Thoracic aorta (tissue), 2 donors: ENCODE results near the gene CLBA1. TPM values are rescaled to one million over a fixed set of nuclear protein-coding genes. Genes with fewer than 3 reads are reported as not detected.

Experiments
- ATAC-seq: fragments of 150-250 bp; one replicate; pipeline ENCODE4 v1.8.0; 2017; ENCODE audit warnings: low read depth; ENCODE audit not compliant: insufficient number of reproducible peaks, low FRiP score
- DNase-seq: peaks from one replicate; pipeline ENCODE4 v3.0.0-alpha.2; 2020; ENCODE audit warnings: low spot score
- H3K27ac ChIP-seq, 2 donors: fragments of 200-600 bp; sonication (generic); 1 replicate in 1 of 2; 2 replicates in 1 of 2; pipeline ENCODE4 v1.5.1; 2016; ENCODE audit warnings: mild to moderate bottlenecking in 2 of 2, moderate library complexity in 2 of 2
- H3K27me3 ChIP-seq: fragments of 200-600 bp; sonication (generic); replicated peaks from 2 replicates; pipeline ENCODE4 v1.6.0; 2016; ENCODE audit warnings: mild to moderate bottlenecking; ENCODE audit not compliant: insufficient read depth
- H3K36me3 ChIP-seq: fragments of 200-600 bp; sonication (generic); one replicate; pipeline ENCODE4 v1.5.1; 2016
- H3K4me1 ChIP-seq, 2 donors: fragments of 200-600 bp; sonication (generic); 1 replicate in 1 of 2; 2 replicates in 1 of 2; pipeline versions ENCODE4 v1.5.1 to v1.6.0; 2016; ENCODE audit warnings: low read depth in 2 of 2, mild to moderate bottlenecking in 1 of 2; ENCODE audit not compliant: control insufficient read depth in 1 of 2
- H3K4me3 ChIP-seq: fragments of 200-600 bp; sonication (generic); 2 replicates; pipeline ENCODE4 v1.5.1; 2016; ENCODE audit warnings: mild to moderate bottlenecking
- H3K9me3 ChIP-seq: fragments of 200-600 bp; sonication (generic); 2 replicates; pipeline ENCODE4 v1.5.1; 2016
- total RNA-seq, 2 donors: library from RNA; depleted of rRNA; stranded (reverse); fragments of >200 nt; gene quantifications; one replicate each; pipeline versions ENCODE4 v1.1.0 to v1.2.3, GENCODE V29; 2016
- TF ChIP-seq, protein P1 (sequence below): fragments of 200-600 bp; sonication (generic); IDR thresholded peaks from one replicate; pipeline ENCODE4 v1.5.1; 2019; ENCODE audit warnings: antibody characterized with exemption

Gene CLBA1
- total RNA-seq, 2 donors from 2014 or later = 3.1 to 4.6 TPM

DNA sequence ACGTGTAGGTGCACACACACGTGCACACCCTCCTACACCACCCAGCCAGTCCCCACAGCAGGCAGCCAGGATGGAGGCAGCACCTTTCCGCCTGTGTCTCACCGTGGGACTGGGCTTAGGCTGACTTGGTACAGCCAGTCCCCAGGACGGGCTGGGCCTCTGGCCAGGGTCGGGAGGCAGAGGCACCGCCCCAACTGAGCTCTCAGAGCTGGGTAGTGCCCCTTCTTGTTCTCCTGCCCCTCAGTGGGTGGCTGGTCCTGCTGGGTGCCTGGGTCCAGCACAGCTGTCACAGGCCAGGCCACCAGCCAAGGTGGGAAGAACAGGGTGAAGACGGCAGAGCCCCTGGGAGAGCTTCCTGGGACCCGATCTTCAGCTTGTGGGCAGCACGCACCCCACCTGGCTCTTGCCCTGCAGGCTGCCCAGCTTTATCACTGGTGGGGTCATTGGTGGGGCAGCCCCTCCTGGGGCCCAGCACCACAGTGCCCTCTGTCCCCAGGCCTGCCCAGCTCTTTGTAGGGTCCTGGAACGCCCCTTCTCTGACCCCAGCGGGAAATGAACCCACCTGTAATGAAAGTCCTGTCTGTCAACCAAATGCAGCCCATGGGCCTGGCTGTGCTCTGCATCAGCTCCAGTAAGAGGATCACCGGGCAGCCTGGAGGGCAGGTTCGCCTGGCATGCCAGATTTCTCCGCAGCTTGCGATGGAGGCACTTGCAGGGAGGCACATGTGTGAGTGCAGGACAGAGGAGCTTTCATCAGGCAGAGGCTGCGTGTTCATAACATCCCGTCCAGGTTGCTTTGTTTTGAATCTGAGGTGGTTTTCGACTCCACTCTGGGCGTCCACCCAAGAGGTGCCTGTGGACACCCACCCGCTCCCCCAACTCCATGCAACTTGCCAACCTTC lies 20.6 kb downstream of the CLBA1 start:
- H3K27me3 ChIP-seq = no peaks in the 10 kb centered on the region
- no peak overlapping the region for H3K4me3 ChIP-seq
- H3K36me3 ChIP-seq = peaks cover 13% of the 10 kb centered on the region
- no peaks in the 10 kb centered on the region for H3K9me3 ChIP-seq
- DNase-seq = no peak
- ATAC-seq = no peak
- TF ChIP-seq, protein P1, sequence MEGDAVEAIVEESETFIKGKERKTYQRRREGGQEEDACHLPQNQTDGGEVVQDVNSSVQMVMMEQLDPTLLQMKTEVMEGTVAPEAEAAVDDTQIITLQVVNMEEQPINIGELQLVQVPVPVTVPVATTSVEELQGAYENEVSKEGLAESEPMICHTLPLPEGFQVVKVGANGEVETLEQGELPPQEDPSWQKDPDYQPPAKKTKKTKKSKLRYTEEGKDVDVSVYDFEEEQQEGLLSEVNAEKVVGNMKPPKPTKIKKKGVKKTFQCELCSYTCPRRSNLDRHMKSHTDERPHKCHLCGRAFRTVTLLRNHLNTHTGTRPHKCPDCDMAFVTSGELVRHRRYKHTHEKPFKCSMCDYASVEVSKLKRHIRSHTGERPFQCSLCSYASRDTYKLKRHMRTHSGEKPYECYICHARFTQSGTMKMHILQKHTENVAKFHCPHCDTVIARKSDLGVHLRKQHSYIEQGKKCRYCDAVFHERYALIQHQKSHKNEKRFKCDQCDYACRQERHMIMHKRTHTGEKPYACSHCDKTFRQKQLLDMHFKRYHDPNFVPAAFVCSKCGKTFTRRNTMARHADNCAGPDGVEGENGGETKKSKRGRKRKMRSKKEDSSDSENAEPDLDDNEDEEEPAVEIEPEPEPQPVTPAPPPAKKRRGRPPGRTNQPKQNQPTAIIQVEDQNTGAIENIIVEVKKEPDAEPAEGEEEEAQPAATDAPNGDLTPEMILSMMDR = no peak
- H3K27ac ChIP-seq = no peak overlapping the region
- no peaks in the 10 kb centered on the region for H3K4me1 ChIP-seq

DNA sequence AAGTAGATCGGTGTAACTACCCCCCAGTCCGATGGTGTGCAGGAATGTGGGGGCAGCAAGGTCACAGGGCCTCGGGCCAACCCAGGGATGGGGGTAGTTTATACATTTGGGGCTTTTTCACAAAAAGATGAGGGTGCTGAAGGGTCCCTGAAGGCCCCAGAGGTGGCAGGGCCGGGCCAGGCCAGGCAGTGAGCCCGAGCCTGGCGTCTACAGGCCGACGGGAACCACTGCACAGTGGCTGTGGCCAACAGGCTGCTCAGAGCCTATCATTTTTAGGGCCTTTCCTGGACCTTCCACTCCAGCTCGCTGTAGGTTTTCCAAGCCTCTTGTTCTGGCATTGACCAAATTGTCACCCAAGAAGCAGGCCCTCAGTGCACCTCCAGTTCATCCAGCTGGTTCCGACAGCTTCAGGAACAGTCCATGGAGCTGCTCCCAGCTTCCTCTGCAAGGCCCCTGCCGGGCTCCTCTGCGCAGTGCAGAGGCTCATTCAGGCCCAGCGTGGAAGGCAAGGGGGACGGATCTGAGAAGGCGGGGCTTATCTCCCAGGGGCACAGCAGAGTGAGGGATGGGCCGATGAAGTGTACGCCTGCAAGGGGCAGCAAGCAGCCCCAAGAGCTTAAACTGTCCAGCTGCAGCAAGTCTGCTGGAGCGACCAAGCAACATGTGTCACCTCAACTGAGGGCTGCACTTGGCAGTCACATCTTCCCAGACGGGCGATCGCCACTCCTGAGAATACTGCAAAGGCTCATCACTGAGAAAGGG lies 21.4 kb downstream of the CLBA1 start:
- no peak overlapping the region for H3K4me3 ChIP-seq
- no peaks in the 10 kb centered on the region for H3K9me3 ChIP-seq
- peaks cover 0 to 3% of the 10 kb centered on the region in 2 donors for H3K4me1 ChIP-seq
- no peaks in the 10 kb centered on the region for H3K27me3 ChIP-seq
- DNase-seq = no peak
- peaks cover 18% of the 10 kb centered on the region for H3K36me3 ChIP-seq
- TF ChIP-seq, protein P1 = no peak
- no peak for ATAC-seq
- H3K27ac ChIP-seq = no peak overlapping the region

DNA sequence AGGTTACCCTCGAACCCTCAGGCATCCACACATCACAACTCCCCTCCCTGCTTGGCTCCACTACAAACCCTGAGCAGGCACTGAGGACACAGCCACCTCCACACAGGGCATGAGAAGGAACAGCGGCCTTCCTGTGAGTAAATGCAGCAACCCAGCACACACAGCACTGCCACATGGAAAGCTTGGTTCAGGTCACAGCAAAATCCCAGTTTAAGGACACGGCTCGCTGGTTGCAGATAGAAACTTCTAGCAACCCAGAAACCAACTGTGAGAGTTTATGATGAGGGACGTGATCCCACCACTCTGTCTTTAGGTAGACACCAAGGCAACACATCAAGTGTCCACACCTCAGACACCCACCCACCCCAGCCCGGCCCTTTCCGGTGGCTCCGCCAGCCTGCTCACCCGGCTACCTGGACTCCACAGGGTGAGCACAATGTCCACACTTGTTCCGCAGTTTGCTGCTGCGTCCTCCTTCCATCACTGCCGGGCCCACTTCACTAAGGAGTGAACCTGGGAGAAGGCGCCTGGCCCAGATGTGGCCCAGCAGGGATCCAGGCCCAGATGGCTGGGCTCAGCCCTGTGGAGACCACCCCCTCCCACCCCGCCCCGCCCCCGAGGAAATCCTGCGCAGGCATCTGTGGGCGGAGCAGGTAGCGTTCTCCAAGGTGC lies 22.1 kb downstream of the CLBA1 start:
- DNase-seq (no peak), ATAC-seq (no peak)
- peaks cover 18% of the 10 kb centered on the region for H3K36me3 ChIP-seq
- H3K27me3 ChIP-seq = no peaks in the 10 kb centered on the region
- no peak overlapping the region for H3K27ac ChIP-seq
- TF ChIP-seq, protein P1 = no peak
- peaks cover 5 to 10% of the 10 kb centered on the region in 2 donors for H3K4me1 ChIP-seq
- no peaks in the 10 kb centered on the region for H3K9me3 ChIP-seq
- no peak overlapping the region for H3K4me3 ChIP-seq

DNA sequence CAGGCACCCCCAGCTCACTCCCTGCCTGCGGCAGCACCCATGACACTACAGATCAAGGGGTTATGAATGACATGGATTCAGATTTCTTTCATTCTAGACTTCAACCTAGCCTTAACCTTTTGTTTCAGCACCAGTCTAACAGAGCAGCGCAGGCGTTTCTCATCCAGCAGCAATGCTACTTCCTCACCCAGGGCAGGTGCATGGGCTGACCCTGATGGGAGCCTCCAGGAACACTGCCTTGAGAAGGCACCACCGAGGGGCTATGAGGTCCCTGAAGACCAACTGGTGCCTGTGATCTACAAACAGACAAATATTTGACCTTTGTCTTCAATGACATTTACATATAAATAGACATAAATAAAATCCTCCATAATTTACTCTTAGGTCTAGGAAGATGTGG lies 24.5 kb downstream of the CLBA1 start:
- ATAC-seq (no peak), DNase-seq (no peak)
- peaks cover 11 to 18% of the 10 kb centered on the region in 2 donors for H3K4me1 ChIP-seq
- TF ChIP-seq, protein P1 = no peak
- peaks cover 18% of the 10 kb centered on the region for H3K36me3 ChIP-seq
- H3K4me3 ChIP-seq = no peak overlapping the region
- no peak overlapping the region for H3K27ac ChIP-seq
- H3K9me3 ChIP-seq = no peaks in the 10 kb centered on the region
- H3K27me3 ChIP-seq = no peaks in the 10 kb centered on the region

DNA sequence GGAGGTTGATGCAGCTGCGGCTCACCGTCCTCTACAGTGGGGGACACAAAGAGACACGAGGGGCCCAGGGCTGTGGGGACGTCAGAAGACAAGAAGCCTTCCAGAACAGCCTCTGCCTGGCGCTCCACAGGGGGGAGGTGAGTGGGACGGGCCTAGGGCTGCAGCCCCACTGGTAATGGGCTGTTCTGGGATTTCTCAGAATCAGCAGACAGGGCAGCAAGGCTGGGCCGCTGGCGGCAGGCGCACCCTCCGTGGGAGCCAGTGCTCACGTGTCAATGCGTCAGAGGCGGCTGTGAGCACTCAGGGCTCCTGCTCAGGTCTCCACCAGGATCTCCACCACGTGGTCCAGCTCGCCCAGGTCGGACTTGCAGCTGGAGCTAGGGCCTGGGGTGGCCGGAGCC lies 25.3 kb downstream of the CLBA1 start:
- Histone ChIP-seq H3K27me3 (no peaks in the 10 kb centered on the region), H3K36me3 (peaks cover 18% of the 10 kb centered on the region), H3K4me1 (peaks cover 11 to 18% of the 10 kb centered on the region in 2 donors), H3K9me3 (no peaks in the 10 kb centered on the region), H3K4me3 (no peak overlapping the region), H3K27ac (no peak overlapping the region)
- TF ChIP-seq, protein P1 = no peak
- DNase-seq = no peak
- ATAC-seq = no peak
